MG63 (cell line): ENCODE measurements around the gene TFF1. TPM values are rescaled to one million over a fixed set of nuclear protein-coding genes. Genes with fewer than 3 reads are reported as not detected.

Source experiments
- DNase-seq: peaks from one replicate; pipeline ENCODE4 v3.0.0-alpha.2; 2020
- H3K27me3 ChIP-seq: fragments of 250-450 bp; sonication (Bioruptor Pico); 2 replicates; pipeline ENCODE4 v1.5.1; 2020; ENCODE audit warnings: mild to moderate bottlenecking, moderate library complexity
- H3K36me3 ChIP-seq: fragments of 250-450 bp; sonication (Bioruptor Pico); 2 replicates; pipeline ENCODE4 v1.5.1; 2020; ENCODE audit warnings: mild to moderate bottlenecking, moderate library complexity
- H3K4me3 ChIP-seq: fragments of 250-450 bp; sonication (Bioruptor Pico); 2 replicates; pipeline ENCODE4 v1.5.1; 2020; ENCODE audit warnings: mild to moderate bottlenecking, moderate library complexity
- H3K9me3 ChIP-seq: fragments of 250-450 bp; sonication (Bioruptor Pico); 2 replicates; pipeline ENCODE4 v1.5.1; 2020; ENCODE audit warnings: mild to moderate bottlenecking, moderate library complexity
- total RNA-seq: library from RNA; depleted of rRNA; stranded (reverse); fragments of >200 nt; shearing (Covaris generic); gene quantifications from 2 replicates; pipeline ENCODE4 v1.2.3, GENCODE V29; 2014; ENCODE audit warnings: low replicate concordance

The TFF1 gene
- total RNA-seq, 1 experiment from 2014 or later = not detected

- Histone ChIP-seq H3K9me3 (no peaks in the 10 kb centered on the region), H3K36me3 (no peaks in the 10 kb centered on the region), H3K4me3 (no peak overlapping the region), H3K27me3 (peaks cover 7% of the 10 kb centered on the region; the same call in 1 of the 2 replicates)
- no peak for DNase-seq
Measured at GRCh38 chr21:42375966-42376337, 9.6 kb upstream of the TFF1 start.

GRCh38 chr21:42375506-42375905 lies 9.2 kb upstream of the TFF1 start:
- H3K9me3 ChIP-seq = no peaks in the 10 kb centered on the region
- DNase-seq = no peak
- peaks cover 4% of the 10 kb centered on the region; the same call in 1 of the 2 replicates for H3K27me3 ChIP-seq
- no peak overlapping the region for H3K4me3 ChIP-seq
- H3K36me3 ChIP-seq = no peaks in the 10 kb centered on the region

GRCh38 chr21:42374864-42375499 lies 8.6 kb upstream of the TFF1 start:
- Histone ChIP-seq H3K27me3 (peaks cover under 1% of the 10 kb centered on the region; the same call in 1 of the 2 replicates), H3K9me3 (no peaks in the 10 kb centered on the region), H3K4me3 (no peak overlapping the region), H3K36me3 (no peaks in the 10 kb centered on the region)
- no peak for DNase-seq

- DNase-seq = no peak
- Histone ChIP-seq H3K36me3 (no peaks in the 10 kb centered on the region), H3K4me3 (no peak overlapping the region), H3K27me3 (no peaks in the 10 kb centered on the region), H3K9me3 (no peaks in the 10 kb centered on the region)
Measured at GRCh38 chr21:42374457-42374856, 8.1 kb upstream of the TFF1 start.

- no peaks in the 10 kb centered on the region for H3K9me3 ChIP-seq
- no peak for DNase-seq
Measured at GRCh38 chr21:42373908-42374455, 7.6 kb upstream of the TFF1 start.

GRCh38 chr21:42373196-42373907 lies 7.0 kb upstream of the TFF1 start:
- no peaks in the 10 kb centered on the region for H3K36me3 ChIP-seq
- no peak overlapping the region for H3K4me3 ChIP-seq
- H3K27me3 ChIP-seq = no peaks in the 10 kb centered on the region
- H3K9me3 ChIP-seq = no peaks in the 10 kb centered on the region
- no peak for DNase-seq

More at GRCh38 chr21:42373908-42374455, 7.6 kb upstream of the TFF1 start:
- no peaks in the 10 kb centered on the region for H3K27me3 ChIP-seq
- H3K36me3 ChIP-seq = no peaks in the 10 kb centered on the region
- no peak overlapping the region for H3K4me3 ChIP-seq

GRCh38 chr21:42370894-42371654 lies 4.7 kb upstream of the TFF1 start:
- H3K36me3 ChIP-seq = no peaks in the 10 kb centered on the region
- no peaks in the 10 kb centered on the region for H3K27me3 ChIP-seq
- no peaks in the 10 kb centered on the region for H3K9me3 ChIP-seq
- H3K4me3 ChIP-seq = no peak overlapping the region
- DNase-seq = no peak

- no peak overlapping the region for H3K4me3 ChIP-seq
- no peaks in the 10 kb centered on the region for H3K27me3 ChIP-seq
- no peak for DNase-seq
- H3K36me3 ChIP-seq = no peaks in the 10 kb centered on the region
- no peaks in the 10 kb centered on the region for H3K9me3 ChIP-seq
Measured at GRCh38 chr21:42369821-42370220, 3.5 kb upstream of the TFF1 start.

- no peaks in the 10 kb centered on the region for H3K36me3 ChIP-seq
- peaks cover 4% of the 10 kb centered on the region; the same call in 1 of the 2 replicates for H3K27me3 ChIP-seq
- no peak for DNase-seq
- H3K9me3 ChIP-seq = no peaks in the 10 kb centered on the region
- H3K4me3 ChIP-seq = no peak overlapping the region
Measured at GRCh38 chr21:42367367-42368165, 1.2 kb upstream of the TFF1 start.

- no peaks in the 10 kb centered on the region for H3K9me3 ChIP-seq
- peaks cover 6% of the 10 kb centered on the region for H3K27me3 ChIP-seq
- DNase-seq = no peak
- H3K36me3 ChIP-seq = no peaks in the 10 kb centered on the region
- no peak overlapping the region for H3K4me3 ChIP-seq
Measured at GRCh38 chr21:42365770-42366169, 565 bp downstream of the TFF1 start.

GRCh38 chr21:42364304-42364865 lies 1.9 kb downstream of the TFF1 start:
- H3K9me3 ChIP-seq = peaks cover 5% of the 10 kb centered on the region; the same call in 1 of the 2 replicates
- H3K36me3 ChIP-seq = no peaks in the 10 kb centered on the region
- H3K4me3 ChIP-seq = no peak overlapping the region
- H3K27me3 ChIP-seq = peaks cover 6% of the 10 kb centered on the region
- no peak for DNase-seq

- H3K4me3 ChIP-seq = no peak overlapping the region
- DNase-seq = no peak
Measured at GRCh38 chr21:42363312-42363711, 3.0 kb downstream of the TFF1 start.

GRCh38 chr21:42362700-42363099 lies 3.6 kb downstream of the TFF1 start:
- H3K4me3 ChIP-seq = no peak overlapping the region
- DNase-seq = no peak

More at GRCh38 chr21:42363312-42363711, 3.0 kb downstream of the TFF1 start:
- Histone ChIP-seq H3K9me3 (peaks cover 5% of the 10 kb centered on the region; the same call in 1 of the 2 replicates), H3K27me3 (peaks cover 6% of the 10 kb centered on the region), H3K36me3 (no peaks in the 10 kb centered on the region)

GRCh38 chr21:42362198-42362597 lies 4.1 kb downstream of the TFF1 start:
- H3K9me3 ChIP-seq = peaks cover 5% of the 10 kb centered on the region; the same call in 1 of the 2 replicates
- no peaks in the 10 kb centered on the region for H3K36me3 ChIP-seq
- H3K4me3 ChIP-seq = no peak overlapping the region
- peaks cover 9% of the 10 kb centered on the region for H3K27me3 ChIP-seq
- DNase-seq = no peak

More at GRCh38 chr21:42362700-42363099, 3.6 kb downstream of the TFF1 start:
- Histone ChIP-seq H3K36me3 (no peaks in the 10 kb centered on the region), H3K27me3 (peaks cover 7% of the 10 kb centered on the region), H3K9me3 (peaks cover 5% of the 10 kb centered on the region; the same call in 1 of the 2 replicates)

GRCh38 chr21:42361286-42361685 lies 5.0 kb downstream of the TFF1 start:
- Histone ChIP-seq H3K27me3 (peaks cover 9% of the 10 kb centered on the region), H3K36me3 (no peaks in the 10 kb centered on the region), H3K4me3 (no peak overlapping the region), H3K9me3 (peaks cover 5% of the 10 kb centered on the region; the same call in 1 of the 2 replicates)
- DNase-seq = no peak

- no peak for DNase-seq
- no peak overlapping the region for H3K4me3 ChIP-seq
- no peaks in the 10 kb centered on the region for H3K36me3 ChIP-seq
- peaks cover 9% of the 10 kb centered on the region for H3K27me3 ChIP-seq
- peaks cover 5% of the 10 kb centered on the region; the same call in 1 of the 2 replicates for H3K9me3 ChIP-seq
Measured at GRCh38 chr21:42360317-42360716, 6.0 kb downstream of the TFF1 start.
